ENCODE measurements around the gene DCLRE1B. TPM values are rescaled to one million over a fixed set of nuclear protein-coding genes. Genes with fewer than 3 reads are reported as not detected.

DCLRE1B gene
- total RNA-seq, 1 donor from 2014 or later: 2.1 TPM

DNA sequence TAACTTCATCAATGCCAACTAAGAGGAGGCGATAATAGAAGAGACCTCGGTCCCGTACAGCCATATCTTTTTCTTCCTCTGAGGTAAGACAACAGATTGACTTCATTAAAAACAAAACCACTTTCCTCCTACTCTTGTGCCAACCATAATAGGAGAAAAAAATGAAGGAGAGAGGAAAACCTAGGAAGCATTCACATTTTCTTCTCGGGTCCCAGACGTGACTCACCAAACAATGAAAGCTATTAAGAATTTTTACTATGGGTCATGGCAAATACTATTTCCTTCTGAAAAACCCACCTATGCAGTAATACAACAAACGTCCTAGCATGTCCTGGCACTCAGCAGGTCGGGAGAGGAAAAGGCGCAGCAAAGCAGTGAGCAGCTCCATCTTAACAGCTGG lies 9.2 kb upstream of the DCLRE1B start:
- no peak overlapping the region for H3K4me3 ChIP-seq
- no peak for TF ChIP-seq CTCF (IDR thresholded peaks at IDR 0.05; ENCODE audit: borderline replicate concordance)
- H3K27ac ChIP-seq (replicated peaks): no peak overlapping the region
- no peaks in the 10 kb centered on the region for H3K27me3 ChIP-seq (ENCODE audit: low read depth)
- DNase-seq: no peak
- peaks cover 66% of the 10 kb centered on the region for H3K36me3 ChIP-seq
- intact Hi-C loops (cut with micrococcal nuclease): no loop called here
- no peaks in the 10 kb centered on the region for H3K9me3 ChIP-seq (replicated peaks)
- peaks cover 12% of the 10 kb centered on the region for H3K4me1 ChIP-seq

GRCh38 chr1:113898241-113898814 lies 6.8 kb upstream of the DCLRE1B start:
- Histone ChIP-seq H3K4me3 (no peak overlapping the region), H3K27ac (replicated peaks) (no peak overlapping the region), H3K4me1 (peaks cover 22% of the 10 kb centered on the region), H3K36me3 (peaks cover 83% of the 10 kb centered on the region), H3K27me3 (ENCODE audit: low read depth) (no peaks in the 10 kb centered on the region), H3K9me3 (replicated peaks) (no peaks in the 10 kb centered on the region)
- intact Hi-C loops (cut with micrococcal nuclease): no loop called here
- no peak for DNase-seq
- no peak for TF ChIP-seq CTCF (IDR thresholded peaks at IDR 0.05; ENCODE audit: borderline replicate concordance)

- H3K36me3 ChIP-seq: peaks cover 83% of the 10 kb centered on the region
- no peaks in the 10 kb centered on the region for H3K9me3 ChIP-seq (replicated peaks)
- no peak for TF ChIP-seq CTCF (IDR thresholded peaks at IDR 0.05; ENCODE audit: borderline replicate concordance)
- H3K27me3 ChIP-seq (ENCODE audit: low read depth): no peaks in the 10 kb centered on the region
- intact Hi-C loops (cut with micrococcal nuclease): no loop called here
- H3K4me3 ChIP-seq: no peak overlapping the region
- no peak overlapping the region for H3K27ac ChIP-seq (replicated peaks)
- DNase-seq: no peak
- H3K4me1 ChIP-seq: peaks cover 30% of the 10 kb centered on the region
These were observed 6.0 kb upstream of the DCLRE1B start for GRCh38 chr1:113899111-113899510.

DNA sequence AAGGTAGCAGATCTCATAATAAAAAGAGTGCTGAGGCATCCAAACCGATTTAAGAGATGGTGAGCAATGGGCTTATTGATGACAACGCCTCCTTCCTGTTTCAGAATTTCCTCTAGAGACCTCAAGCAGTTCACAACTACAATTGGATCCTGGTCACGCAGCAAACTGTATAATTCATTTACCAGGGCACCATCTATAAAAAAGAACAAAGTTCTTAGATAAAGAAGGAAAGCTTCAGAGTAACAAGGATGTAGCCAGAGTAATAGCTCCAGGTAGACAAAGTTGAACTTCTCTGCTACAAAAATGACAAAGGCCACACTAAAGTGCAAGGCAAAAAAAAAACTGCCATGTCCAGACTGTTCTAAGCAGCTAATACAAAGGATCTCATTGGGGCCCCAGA lies 3.9 kb upstream of the DCLRE1B start:
- H3K4me3 ChIP-seq: no peak overlapping the region

DNA sequence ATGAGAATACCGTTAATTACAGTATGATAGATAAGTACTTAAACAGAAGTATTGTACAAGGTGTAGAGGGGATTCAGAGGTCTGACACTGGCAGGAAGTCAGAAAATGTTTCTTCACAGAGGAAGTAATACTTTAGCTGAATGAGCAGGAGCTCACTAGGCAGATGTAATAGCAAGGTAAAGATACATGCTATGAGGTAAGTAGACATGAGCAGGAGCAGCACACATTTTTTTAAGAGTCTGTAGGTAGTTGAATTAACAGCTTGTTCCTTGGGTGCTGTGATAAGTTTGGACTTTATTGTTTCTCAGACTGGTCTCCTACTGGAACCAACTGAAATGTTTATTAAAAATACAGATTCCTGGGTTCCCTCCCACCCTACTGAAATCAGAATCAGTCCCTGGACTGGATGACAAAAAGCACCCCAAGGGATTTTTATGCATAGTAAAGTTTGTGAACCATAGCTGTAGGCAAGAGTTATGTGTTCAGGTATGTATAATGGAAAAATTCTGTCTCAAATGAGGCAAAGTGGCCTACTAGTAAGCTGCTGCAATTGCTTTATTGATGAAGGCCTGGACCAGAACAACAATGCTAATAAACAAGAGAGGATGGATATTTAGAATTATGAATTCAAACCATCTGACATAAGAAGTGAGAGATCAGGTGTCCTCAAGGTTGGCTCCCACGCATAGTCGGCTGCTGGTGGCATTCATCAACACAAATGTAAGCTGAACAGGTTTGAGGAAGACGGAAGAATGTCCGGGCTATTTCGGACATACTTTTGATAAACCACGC lies 1.4 kb upstream of the DCLRE1B start:
- intact Hi-C loops (cut with micrococcal nuclease): loop anchor here (2.0 kb wide), 1 partner anchor 27 kb away; no protein-coding TSS in a partner anchor
- no peak for TF ChIP-seq CTCF (IDR thresholded peaks at IDR 0.05; ENCODE audit: borderline replicate concordance)
- peaks cover 51% of the 10 kb centered on the region for H3K36me3 ChIP-seq

More for the DNA sequence above, 3.9 kb upstream of the DCLRE1B start:
- H3K27me3 ChIP-seq (ENCODE audit: low read depth): no peaks in the 10 kb centered on the region
- intact Hi-C loops (cut with micrococcal nuclease): no loop called here
- H3K9me3 ChIP-seq (replicated peaks): no peaks in the 10 kb centered on the region
- H3K36me3 ChIP-seq: peaks cover 65% of the 10 kb centered on the region
- H3K4me1 ChIP-seq: peaks cover 44% of the 10 kb centered on the region
- DNase-seq: no peak
- TF ChIP-seq CTCF (IDR thresholded peaks at IDR 0.05; ENCODE audit: borderline replicate concordance): no peak
- no peak overlapping the region for H3K27ac ChIP-seq (replicated peaks)

More for the DNA sequence above, 1.4 kb upstream of the DCLRE1B start:
- Histone ChIP-seq H3K27me3 (ENCODE audit: low read depth) (no peaks in the 10 kb centered on the region), H3K9me3 (replicated peaks) (no peaks in the 10 kb centered on the region), H3K4me3 (peak overlapping the region; percentile 71), H3K4me1 (peaks cover 47% of the 10 kb centered on the region), H3K27ac (replicated peaks) (peak overlapping the region; percentile 93)
- DNase-seq: no peak
